ENCODE results near the gene IL4R. TPM values are rescaled to one million over a fixed set of nuclear protein-coding genes. Genes with fewer than 3 reads are reported as not detected.

IL4R gene
- total RNA-seq, 1 experiment from 2014 or later: 28.6 TPM

DNA sequence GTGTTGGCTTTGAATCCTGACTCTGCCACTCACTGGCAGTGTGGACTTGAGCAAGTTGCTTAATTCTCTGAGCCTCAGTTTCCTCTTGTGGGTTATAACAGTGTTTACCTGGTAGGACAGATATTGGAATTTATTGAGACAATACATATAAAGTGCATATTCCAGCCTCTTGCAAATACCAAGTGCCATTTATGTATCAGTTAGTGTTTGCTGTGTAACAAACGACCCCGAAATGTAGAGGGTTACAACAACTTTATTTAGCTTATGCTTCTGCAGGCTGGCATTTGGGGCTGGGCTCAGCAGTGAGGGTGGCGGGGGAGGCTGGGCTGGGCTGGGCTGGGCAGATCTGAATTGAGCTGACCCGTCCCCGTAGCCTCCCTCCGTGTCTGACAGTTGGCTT, 45.8 kb downstream of the IL4R start:
- no peaks in the 10 kb centered on the region for H3K27me3 Mint-ChIP-seq (ENCODE audit: low read depth)
- Histone ChIP-seq H3K23me2 (ENCODE audit: insufficient read length, low read depth, low read length, poor library complexity, severe bottlenecking) (no peaks in the 10 kb centered on the region), H3K18ac (ENCODE audit: insufficient read length, low read depth, low read length) (no peak overlapping the region), H2BK12ac (ENCODE audit: insufficient read length, low read depth, low read length) (no peak overlapping the region), H3K56ac (ENCODE audit: insufficient read length, low read depth, low read length) (no peak overlapping the region), H2BK5ac (ENCODE audit: insufficient read length, low read length) (no peak overlapping the region), H2BK120ac (ENCODE audit: low read depth, low read length, poor library complexity, severe bottlenecking) (no peak overlapping the region), H3K79me1 (ENCODE audit: insufficient read depth, low read depth, low read length, poor library complexity, severe bottlenecking) (no peaks in the 10 kb centered on the region), H4K91ac (ENCODE audit: insufficient read length, low read depth, low read length) (no peak overlapping the region), H4K8ac (replicated peaks; ENCODE audit: insufficient read length, low read depth, low read length) (no peak overlapping the region), H4K5ac (ENCODE audit: insufficient read length, low read depth, low read length) (no peak overlapping the region), H3T11ph (ENCODE audit: low read length) (no peak overlapping the region), H2AFZ (ENCODE audit: low read length) (no peak overlapping the region), H3K4me1 (ENCODE audit: insufficient read depth, low read length) (no peaks in the 10 kb centered on the region), H4K20me1 (ENCODE audit: control insufficient read depth, insufficient read depth, insufficient read length) (no peaks in the 10 kb centered on the region), H2BK15ac (ENCODE audit: low read depth, low read length) (no peak overlapping the region), H2BK20ac (ENCODE audit: low read depth, low read length, poor library complexity, severe bottlenecking) (no peak overlapping the region), H3K14ac (ENCODE audit: insufficient read depth, low read length) (no peak overlapping the region), H2AK5ac (ENCODE audit: insufficient read length, low read length) (no peak overlapping the region), H3K9ac (ENCODE audit: extremely low read depth, insufficient read length, low read length) (no peak overlapping the region), H3K23ac (ENCODE audit: insufficient read length, low read depth, low read length) (no peak overlapping the region), H3K4me2 (ENCODE audit: insufficient read depth, insufficient read length, low read length) (no peak overlapping the region), H3K79me2 (ENCODE audit: insufficient read depth, low read length) (no peaks in the 10 kb centered on the region), H3K9me3 (ENCODE audit: control insufficient read depth, low read depth, low read length) (no peaks in the 10 kb centered on the region), H3K27ac (ENCODE audit: insufficient read length, low read depth, low read length) (no peak overlapping the region), H3K27me3 (ENCODE audit: insufficient read depth, low read length) (no peaks in the 10 kb centered on the region), H3K4ac (ENCODE audit: low read depth, low read length) (no peak overlapping the region)
- TF ChIP-seq, protein P1, sequence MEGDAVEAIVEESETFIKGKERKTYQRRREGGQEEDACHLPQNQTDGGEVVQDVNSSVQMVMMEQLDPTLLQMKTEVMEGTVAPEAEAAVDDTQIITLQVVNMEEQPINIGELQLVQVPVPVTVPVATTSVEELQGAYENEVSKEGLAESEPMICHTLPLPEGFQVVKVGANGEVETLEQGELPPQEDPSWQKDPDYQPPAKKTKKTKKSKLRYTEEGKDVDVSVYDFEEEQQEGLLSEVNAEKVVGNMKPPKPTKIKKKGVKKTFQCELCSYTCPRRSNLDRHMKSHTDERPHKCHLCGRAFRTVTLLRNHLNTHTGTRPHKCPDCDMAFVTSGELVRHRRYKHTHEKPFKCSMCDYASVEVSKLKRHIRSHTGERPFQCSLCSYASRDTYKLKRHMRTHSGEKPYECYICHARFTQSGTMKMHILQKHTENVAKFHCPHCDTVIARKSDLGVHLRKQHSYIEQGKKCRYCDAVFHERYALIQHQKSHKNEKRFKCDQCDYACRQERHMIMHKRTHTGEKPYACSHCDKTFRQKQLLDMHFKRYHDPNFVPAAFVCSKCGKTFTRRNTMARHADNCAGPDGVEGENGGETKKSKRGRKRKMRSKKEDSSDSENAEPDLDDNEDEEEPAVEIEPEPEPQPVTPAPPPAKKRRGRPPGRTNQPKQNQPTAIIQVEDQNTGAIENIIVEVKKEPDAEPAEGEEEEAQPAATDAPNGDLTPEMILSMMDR (conservative IDR thresholded peaks at IDR 0.05): no peak
- no peak for DNase-seq
- H3K27ac Mint-ChIP-seq: no peak overlapping the region
- WGBS (ENCODE audit: extremely low coverage, insufficient read length, low lambda C conversion rate): no CpG with 5 or more reads among the region's 6 CpGs
- peaks cover 5 to 6% of the 10 kb centered on the region in 2 experiments for H3K4me1 Mint-ChIP-seq
- peaks cover 18 to 51% (median 24%) of the 10 kb centered on the region in 3 experiments; a peak in 6 of 7 replicates for H3K36me3 Mint-ChIP-seq (ENCODE audit: insufficient read depth in 1 of 3, low read depth in 3 of 3)
- no peaks in the 10 kb centered on the region; a peak in 1 of 5 replicates for H3K9me3 Mint-ChIP-seq
- no peak overlapping the region for H3K4me3 Mint-ChIP-seq
